Liver (tissue), 9 donors: ENCODE measurements around the gene PDGFC. TPM values are rescaled to one million over a fixed set of nuclear protein-coding genes. Genes with fewer than 3 reads are reported as not detected.

ENCODE experiments used
- DNase-seq: peaks from one replicate; pipeline ENCODE4 v3.0.0-alpha.2; 2017; ENCODE audit warnings: low spot score
- H3K27ac ChIP-seq, 2 donors: one replicate each; pipeline ENCODE4 v1.7.0; 2013; ENCODE audit warnings: inconsistent platforms in 2 of 2, low read length in 2 of 2, control low read depth in 1 of 2, low read depth in 1 of 2, mild to moderate bottlenecking in 1 of 2
- H3K27me3 ChIP-seq, 4 donors: one replicate each; pipeline versions ENCODE4 v1.6.1 to v1.7.0; 2013; ENCODE audit warnings: low read length in 3 of 4, inconsistent platforms in 1 of 4, mild to moderate bottlenecking in 1 of 4, moderate library complexity in 1 of 4; ENCODE audit not compliant: control insufficient read depth in 4 of 4, insufficient read depth in 4 of 4
- H3K36me3 ChIP-seq, 4 donors: one replicate each; pipeline versions ENCODE4 v1.6.1 to v1.7.0; 2013; ENCODE audit warnings: low read length in 3 of 4, mild to moderate bottlenecking in 3 of 4, low read depth in 1 of 4, moderate library complexity in 1 of 4; ENCODE audit not compliant: control insufficient read depth in 4 of 4, insufficient read depth in 3 of 4
- H3K4me1 ChIP-seq, 4 donors: one replicate each; pipeline versions ENCODE4 v1.6.1 to v1.7.0; 2013; ENCODE audit warnings: low read length in 3 of 4, mild to moderate bottlenecking in 3 of 4, moderate library complexity in 1 of 4; ENCODE audit not compliant: control insufficient read depth in 4 of 4, insufficient read depth in 4 of 4
- H3K4me3 ChIP-seq, 3 donors: one replicate each; pipeline versions ENCODE4 v1.6.1 to v1.7.0; 2013; ENCODE audit warnings: low read length in 3 of 3, control low read depth in 1 of 3, low read depth in 1 of 3, mild to moderate bottlenecking in 1 of 3
- H3K9ac ChIP-seq, 2 donors: one replicate each; pipeline ENCODE4 v1.7.0; 2013; ENCODE audit warnings: low read length in 2 of 2, mild to moderate bottlenecking in 2 of 2, moderate library complexity in 2 of 2, control low read depth in 1 of 2, low read depth in 1 of 2
- H3K9me3 ChIP-seq, 4 donors: one replicate each; pipeline versions ENCODE4 v1.6.1 to v1.7.0; 2013; ENCODE audit warnings: low read length in 3 of 4; ENCODE audit not compliant: control insufficient read depth in 4 of 4
- ATF3 ChIP-seq: IDR thresholded peaks from 2 replicates; pipeline ENCODE4 v1.6.1; 2016; ENCODE audit warnings: antibody characterized with exemption
- CTCF ChIP-seq: fragments of 150-350 bp; IDR thresholded peaks from 2 replicates; pipeline ENCODE4 v1.5.1; 2017; ENCODE audit warnings: improper control_type of control experiment, low read depth, low read length; ENCODE audit not compliant: missing input control
- EGR1 ChIP-seq, 2 donors: IDR thresholded peaks; 2 replicates each; pipeline ENCODE4 v1.6.1; 2016 to 2018; ENCODE audit warnings: antibody characterized with exemption in 2 of 2, low read depth in 2 of 2
- FOXA1 ChIP-seq: IDR thresholded peaks from 2 replicates; pipeline ENCODE4 v1.6.1; 2016; ENCODE audit warnings: antibody characterized with exemption
- FOXA2 ChIP-seq: IDR thresholded peaks from 2 replicates; pipeline ENCODE4 v1.6.1; 2016; ENCODE audit warnings: antibody characterized with exemption
- GABPA ChIP-seq, 2 donors: IDR thresholded peaks in 1 of 2; conservative IDR thresholded peaks in 1 of 2; 2 replicates each; pipeline ENCODE4 v1.6.1; 2016; ENCODE audit warnings: antibody characterized with exemption in 2 of 2, mild to moderate bottlenecking in 1 of 2, moderate library complexity in 1 of 2
- HNF4A ChIP-seq, 2 donors: conservative IDR thresholded peaks; 2 replicates each; pipeline ENCODE4 v1.6.1; 2016; ENCODE audit warnings: antibody characterized with exemption in 2 of 2, mild to moderate bottlenecking in 2 of 2
- HNF4G ChIP-seq: IDR thresholded peaks from 2 replicates; pipeline ENCODE4 v1.6.1; 2016; ENCODE audit warnings: antibody characterized with exemption
- JUND ChIP-seq, 2 donors: IDR thresholded peaks; 2 replicates each; pipeline ENCODE4 v1.6.1; 2016; ENCODE audit warnings: antibody characterized with exemption in 2 of 2
- MAX ChIP-seq: IDR thresholded peaks from 2 replicates; pipeline ENCODE4 v1.6.1; 2016; ENCODE audit warnings: antibody characterized with exemption
- NR2F2 ChIP-seq: IDR thresholded peaks from 2 replicates; pipeline ENCODE4 v1.6.1; 2016; ENCODE audit warnings: antibody characterized with exemption
- RAD21 ChIP-seq, 2 donors: IDR thresholded peaks; 2 replicates each; pipeline ENCODE4 v1.6.1; 2016; ENCODE audit warnings: antibody characterized with exemption in 2 of 2, mild to moderate bottlenecking in 2 of 2
- REST ChIP-seq: IDR thresholded peaks from 2 replicates; pipeline ENCODE4 v1.6.1; 2016; ENCODE audit warnings: antibody characterized with exemption, mild to moderate bottlenecking
- RXRA ChIP-seq, 2 donors: IDR thresholded peaks; 2 replicates each; pipeline ENCODE4 v1.6.1; 2017 to 2018; ENCODE audit warnings: antibody characterized with exemption in 2 of 2, mild to moderate bottlenecking in 1 of 2
- SP1 ChIP-seq: IDR thresholded peaks from 2 replicates; pipeline ENCODE4 v1.6.1; 2018; ENCODE audit warnings: antibody characterized with exemption, mild to moderate bottlenecking
- TAF1 ChIP-seq: conservative IDR thresholded peaks from 2 replicates; pipeline ENCODE4 v1.6.1; 2016; ENCODE audit warnings: antibody characterized with exemption, mild to moderate bottlenecking
- YY1 ChIP-seq: IDR thresholded peaks from 2 replicates; pipeline ENCODE4 v1.6.1; 2016; ENCODE audit warnings: antibody characterized with exemption, mild to moderate bottlenecking
- ZBTB33 ChIP-seq: IDR thresholded peaks from 2 replicates; pipeline ENCODE4 v1.6.1; 2016; ENCODE audit warnings: antibody characterized with exemption
- WGBS: extraction: QIAGEN DNeasy Blood & Tissue Kit; methylation state at CpG from one replicate; pipeline ENCODE4 v1.1.7; 2013; 5-methylcytosine and 5-hydroxymethylcytosine counted together
- polyA plus RNA-seq, 2 donors: library from polyadenylated mRNA; stranded (reverse) in 1 of 2; unstranded in 1 of 2; fragments of 200-250 nt in 1 of 2; fragments of >200 nt in 1 of 2; fragmentation: Nextera tagmentation in 1 of 2; extraction: Ambion mirVana in 1 of 2; gene quantifications; one replicate each; pipeline versions ENCODE4 v1.2.1 to v1.2.3, GENCODE V29; 2013 to 2015
- total RNA-seq, 2 donors: library from RNA; depleted of rRNA; stranded (reverse); fragments of >200 nt; gene quantifications; one replicate each; pipeline ENCODE4 v1.2.3, GENCODE V29; 2014
- donor health status: healthy.
- donor health status: healthy.
- donor health status: healthy.
- donor health status: healthy.
- donor health status: healthy.

Gene PDGFC
- total and polyA plus RNA-seq, 4 donors, result 5.8 to 25.7 (median 9.7) TPM

- Histone ChIP-seq H3K9me3 (no peaks in the 10 kb centered on the region), H3K27me3 (no peaks in the 10 kb centered on the region), H3K36me3 (peaks cover 0 to 3% (median 0%) of the 10 kb centered on the region in 4 donors), H3K9ac (no peak overlapping the region), H3K27ac (no peak overlapping the region), H3K4me3 (no peak overlapping the region), H3K4me1 (peaks cover 0 to 5% (median 0%) of the 10 kb centered on the region in 4 donors)
- 41% methylated on average over 3 of the region's 3 CpGs for WGBS
- TF ChIP-seq RXRA (IDR thresholded peaks at IDR 0.05) (peak in 1 of 2 donors; percentile 15), EGR1 (IDR thresholded peaks at IDR 0.05; ENCODE audit: low read depth in 2 of 2) (no peak), RAD21 (IDR thresholded peaks at IDR 0.05) (peak in 1 of 2 donors; percentile 15), HNF4A (conservative IDR thresholded peaks at IDR 0.05) (peak; percentile 47 to 48), REST (no peak)
- no peak for DNase-seq
These were observed 206.3 kb downstream of the PDGFC start for GRCh38 chr4:156765277-156765676.

- WGBS, result 90% methylated on average over 2 of the region's 2 CpGs
- Histone ChIP-seq H3K4me3 (no peak overlapping the region), H3K9me3 (no peaks in the 10 kb centered on the region), H3K36me3 (peaks cover 0 to 3% (median 0%) of the 10 kb centered on the region in 4 donors), H3K27me3 (no peaks in the 10 kb centered on the region), H3K27ac (no peak overlapping the region), H3K4me1 (peaks cover 0 to 5% (median 0%) of the 10 kb centered on the region in 4 donors), H3K9ac (no peak overlapping the region)
- TF ChIP-seq RAD21 (IDR thresholded peaks at IDR 0.05) (no peak), YY1 (no peak), EGR1 (IDR thresholded peaks at IDR 0.05; ENCODE audit: low read depth in 2 of 2) (no peak), CTCF (no peak), HNF4A (conservative IDR thresholded peaks at IDR 0.05) (no peak), RXRA (IDR thresholded peaks at IDR 0.05) (no peak), ZBTB33 (no peak), GABPA (IDR thresholded peaks at IDR 0.05 in 1 of 2, conservative IDR thresholded peaks at IDR 0.05 in 1 of 2) (no peak), ATF3 (no peak), HNF4G (no peak), REST (no peak), SP1 (no peak), TAF1 (no peak), FOXA1 (no peak), FOXA2 (no peak), MAX (no peak), JUND (IDR thresholded peaks at IDR 0.05) (no peak), NR2F2 (no peak)
- no peak for DNase-seq
These were observed 206.8 kb downstream of the PDGFC start for GRCh38 chr4:156764846-156765245.
